ENCODE measurements around the gene HBB.
"Not testable (repeated sequence)": the region's sequence is repeated elsewhere in the genome, so short reads cannot be mapped to it uniquely, and the experiment has no call there.

HBB gene

GRCh38 chr11:5248498-5248897 is 21.6 kb upstream of the HBB start:
- not testable (repeated sequence) for DNase-seq (ENCODE audit: insufficient read length, low spot score); FAIRE-seq

GRCh38 chr11:5247472-5248192 is 20.8 kb upstream of the HBB start:
- FAIRE-seq = no peak
- no peak for DNase-seq (ENCODE audit: insufficient read length, low spot score)

- no peak for FAIRE-seq
- DNase-seq (ENCODE audit: insufficient read length, low spot score) = no peak
These were observed 20.1 kb upstream of the HBB start for GRCh38 chr11:5246772-5247471.

GRCh38 chr11:5245155-5245554 is 18.3 kb upstream of the HBB start:
- FAIRE-seq (no peak), DNase-seq (ENCODE audit: insufficient read length, low spot score) (no peak)

GRCh38 chr11:5243816-5244180 is 16.9 kb upstream of the HBB start:
- DNase-seq (ENCODE audit: insufficient read length, low spot score) (no peak), FAIRE-seq (no peak)

GRCh38 chr11:5242933-5243815 is 16.3 kb upstream of the HBB start:
- no peak for DNase-seq (ENCODE audit: insufficient read length, low spot score)
- FAIRE-seq = no peak

GRCh38 chr11:5242208-5242607 is 15.3 kb upstream of the HBB start:
- FAIRE-seq (no peak), DNase-seq (ENCODE audit: insufficient read length, low spot score) (no peak)

GRCh38 chr11:5241458-5241857 is 14.6 kb upstream of the HBB start:
- no peak for DNase-seq (ENCODE audit: insufficient read length, low spot score)
- FAIRE-seq = no peak

GRCh38 chr11:5240458-5240857 is 13.6 kb upstream of the HBB start:
- DNase-seq (ENCODE audit: insufficient read length, low spot score) (no peak), FAIRE-seq (no peak)

GRCh38 chr11:5240056-5240455 is 13.2 kb upstream of the HBB start:
- DNase-seq (ENCODE audit: insufficient read length, low spot score) (no peak), FAIRE-seq (no peak)

GRCh38 chr11:5239046-5239445 is 12.2 kb upstream of the HBB start:
- no peak for DNase-seq (ENCODE audit: insufficient read length, low spot score)

GRCh38 chr11:5238486-5238885 is 11.6 kb upstream of the HBB start:
- FAIRE-seq = no peak
- DNase-seq (ENCODE audit: insufficient read length, low spot score) = no peak

More at GRCh38 chr11:5239046-5239445, 12.2 kb upstream of the HBB start:
- no peak for FAIRE-seq

GRCh38 chr11:5237420-5237819 is 10.5 kb upstream of the HBB start:
- no peak for FAIRE-seq

GRCh38 chr11:5235364-5236095 is 8.7 kb upstream of the HBB start:
- DNase-seq (ENCODE audit: insufficient read length, low spot score) (no peak), FAIRE-seq (no peak)

More at GRCh38 chr11:5237420-5237819, 10.5 kb upstream of the HBB start:
- DNase-seq (ENCODE audit: insufficient read length, low spot score) = no peak

- no peak for DNase-seq (ENCODE audit: insufficient read length, low spot score)
- FAIRE-seq = no peak
These were observed 7.5 kb upstream of the HBB start, which contains the start of gene HBD for GRCh38 chr11:5234381-5234834. TSS of gene HBD (minus strand) at chr11:5234483. CDS start at chr11:5234433, 50 bp downstream.

GRCh38 chr11:5233307-5233706 is 6.4 kb upstream of the HBB start:
- no peak for FAIRE-seq

GRCh38 chr11:5232821-5233220 is 6.0 kb upstream of the HBB start:
- DNase-seq (ENCODE audit: insufficient read length, low spot score) = no peak
- FAIRE-seq = no peak

More at GRCh38 chr11:5233307-5233706, 6.4 kb upstream of the HBB start:
- DNase-seq (ENCODE audit: insufficient read length, low spot score) = no peak

- FAIRE-seq = no peak
- no peak for DNase-seq (ENCODE audit: insufficient read length, low spot score)
These were observed 5.3 kb upstream of the HBB start for GRCh38 chr11:5232176-5232575.

- DNase-seq (ENCODE audit: insufficient read length, low spot score) (no peak), FAIRE-seq (no peak)
These were observed 4.2 kb upstream of the HBB start for GRCh38 chr11:5231111-5231510.

GRCh38 chr11:5230266-5230665 is 3.4 kb upstream of the HBB start:
- DNase-seq (ENCODE audit: insufficient read length, low spot score) (no peak), FAIRE-seq (no peak)

Data from HTR-8/SVneo (cell line).